ENCODE measurements around the gene RPL13A.

DNA sequence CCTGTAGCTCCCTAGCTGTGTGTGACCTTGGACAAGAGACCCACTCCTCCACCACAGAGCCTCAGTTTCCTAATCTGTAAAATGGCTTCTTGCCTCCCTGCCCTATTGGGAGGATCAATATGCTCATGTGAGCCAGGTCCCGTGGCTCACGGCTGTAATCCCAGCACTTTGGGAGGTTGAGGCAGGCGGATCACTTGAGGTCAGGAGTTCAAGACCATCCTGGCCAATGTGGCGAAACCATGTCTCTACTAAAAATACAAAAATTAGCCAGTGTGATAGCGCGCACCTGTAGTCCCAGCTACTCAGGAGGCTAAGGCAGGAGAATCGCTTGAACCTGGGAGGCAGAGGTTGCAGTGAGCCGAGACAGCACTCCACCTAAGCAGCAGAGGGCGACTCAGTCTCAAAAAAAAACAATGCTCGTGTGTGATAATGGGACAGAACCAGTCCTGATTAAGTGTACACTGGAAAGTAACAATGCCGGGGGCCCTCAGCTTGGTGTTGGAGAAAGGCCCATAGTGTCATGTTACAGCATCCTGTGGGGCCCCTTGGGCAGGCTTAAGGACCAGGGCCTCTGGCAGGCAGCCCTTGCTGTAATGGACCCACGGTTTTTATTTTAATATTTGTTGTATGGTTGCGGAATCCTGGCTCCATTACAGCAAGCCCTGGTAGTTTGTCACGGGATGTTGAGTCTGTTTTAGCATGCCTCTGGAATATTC is 15.6 kb downstream of the RPL13A start:
- TF ChIP-seq EP300 (IDR thresholded peaks at IDR 0.05) (no peak), POLR2AphosphoS5 (IDR thresholded peaks at IDR 0.05) (no peak), POLR2A (IDR thresholded peaks at IDR 0.05) (no peak)
- TF ChIP-seq, protein P1, sequence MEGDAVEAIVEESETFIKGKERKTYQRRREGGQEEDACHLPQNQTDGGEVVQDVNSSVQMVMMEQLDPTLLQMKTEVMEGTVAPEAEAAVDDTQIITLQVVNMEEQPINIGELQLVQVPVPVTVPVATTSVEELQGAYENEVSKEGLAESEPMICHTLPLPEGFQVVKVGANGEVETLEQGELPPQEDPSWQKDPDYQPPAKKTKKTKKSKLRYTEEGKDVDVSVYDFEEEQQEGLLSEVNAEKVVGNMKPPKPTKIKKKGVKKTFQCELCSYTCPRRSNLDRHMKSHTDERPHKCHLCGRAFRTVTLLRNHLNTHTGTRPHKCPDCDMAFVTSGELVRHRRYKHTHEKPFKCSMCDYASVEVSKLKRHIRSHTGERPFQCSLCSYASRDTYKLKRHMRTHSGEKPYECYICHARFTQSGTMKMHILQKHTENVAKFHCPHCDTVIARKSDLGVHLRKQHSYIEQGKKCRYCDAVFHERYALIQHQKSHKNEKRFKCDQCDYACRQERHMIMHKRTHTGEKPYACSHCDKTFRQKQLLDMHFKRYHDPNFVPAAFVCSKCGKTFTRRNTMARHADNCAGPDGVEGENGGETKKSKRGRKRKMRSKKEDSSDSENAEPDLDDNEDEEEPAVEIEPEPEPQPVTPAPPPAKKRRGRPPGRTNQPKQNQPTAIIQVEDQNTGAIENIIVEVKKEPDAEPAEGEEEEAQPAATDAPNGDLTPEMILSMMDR (IDR thresholded peaks at IDR 0.05), result peak in 3 of 4 experiments; percentile 71 to 78 (median 76)

Data from gastroesophageal sphincter (tissue), 3 donors.